HG03175 (cell line): ENCODE data around the gene RSPH9.
"Not testable (repeated sequence)": the region's sequence is repeated elsewhere in the genome, so short reads cannot be mapped to it uniquely, and the experiment has no call there.

Experiments used
- ATAC-seq: cut with Tn5 transposase; IDR thresholded peaks from one replicate; pipeline ENCODE4 v1.9.1; 2021; ENCODE audit warnings: mild to moderate bottlenecking, moderate library complexity; ENCODE audit not compliant: unreplicated experiment

The RSPH9 gene

GRCh38 chr6:43628393-43629103, 16.3 kb upstream of the RSPH9 start:
- peak; percentile 20 for ATAC-seq

GRCh38 chr6:43629104-43629504, 15.7 kb upstream of the RSPH9 start, which contains the start of gene GTPBP2:
GTPBP2 (minus strand) TSS chr6:43629264; CDS start chr6:43629162, 102 bp downstream.
- peak; percentile 86 for ATAC-seq

DNA sequence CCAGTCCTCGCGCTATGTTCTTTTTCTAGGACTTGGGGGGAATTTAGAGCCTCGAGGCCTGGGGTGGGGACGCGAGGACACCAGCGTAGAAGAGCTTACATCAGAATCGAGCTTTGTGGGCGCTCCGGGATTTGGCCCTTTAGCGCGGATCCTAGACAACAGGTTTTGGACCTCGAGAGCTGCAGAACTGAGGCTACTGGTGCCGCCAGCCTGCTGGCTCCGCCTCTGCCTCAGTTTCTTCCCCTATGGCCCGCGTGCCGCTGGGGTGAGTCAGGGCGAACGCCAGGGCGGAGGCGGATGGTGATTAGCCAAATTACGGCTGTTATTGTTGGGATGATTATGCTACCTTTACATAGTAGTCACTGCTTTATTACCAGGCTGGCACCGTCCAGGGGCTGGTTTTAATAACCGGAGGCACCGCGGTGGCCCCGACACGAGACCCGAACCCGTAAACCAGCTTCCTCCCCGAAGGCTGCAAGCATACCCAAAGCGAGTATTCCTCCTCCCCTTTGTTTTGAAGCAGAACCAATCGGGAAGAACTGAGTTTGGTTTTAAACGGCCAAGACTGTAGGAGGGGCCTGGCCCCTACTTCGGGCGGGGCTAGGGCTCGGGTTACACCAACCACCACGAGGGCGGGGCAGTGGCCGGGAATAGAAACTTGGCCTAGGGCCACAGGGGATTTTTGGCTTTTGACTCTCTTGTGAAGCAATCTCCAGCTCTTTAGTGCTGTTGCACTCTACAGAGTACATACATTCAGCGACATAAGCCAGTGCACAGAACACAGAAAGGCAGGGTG, 15.1 kb upstream of the RSPH9 start:
- ATAC-seq = peak; percentile 67

- no peak for ATAC-seq
Measured at GRCh38 chr6:43630980-43631619, 13.7 kb upstream of the RSPH9 start.

GRCh38 chr6:43633002-43633401, 11.8 kb upstream of the RSPH9 start:
- not testable (repeated sequence) for ATAC-seq

DNA sequence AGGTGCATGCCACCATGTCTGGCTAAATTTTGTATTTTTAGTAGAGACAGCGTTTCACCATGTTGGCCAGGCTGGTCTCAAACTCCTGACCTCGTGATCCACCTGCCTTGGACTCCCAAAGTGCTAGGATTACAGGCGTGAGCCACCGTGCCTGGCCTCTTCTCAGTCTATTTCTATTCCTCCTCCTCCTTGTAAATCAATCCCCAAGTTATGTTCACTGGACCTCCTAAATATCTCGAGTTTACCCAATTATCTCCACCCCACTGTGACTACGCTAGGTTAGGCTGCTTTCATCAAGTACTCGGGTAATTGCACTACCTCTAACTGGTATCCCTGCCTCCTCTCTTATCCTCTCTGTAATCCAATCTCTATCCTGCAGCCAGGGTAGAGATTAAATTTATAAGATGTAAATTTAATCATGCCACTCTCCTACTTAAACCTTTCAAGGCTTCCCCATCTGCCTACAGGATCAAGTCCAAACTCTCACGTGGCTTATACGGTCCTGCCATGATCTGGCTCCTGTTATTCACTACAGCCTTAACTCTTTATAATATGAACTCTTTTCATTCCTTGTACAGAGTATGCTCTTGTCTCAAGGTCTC, 10.0 kb upstream of the RSPH9 start:
- no peak for ATAC-seq

- peak; percentile 85 for ATAC-seq
Measured at GRCh38 chr6:43635387-43636307, 9.2 kb upstream of the RSPH9 start, which contains the start of gene MAD2L1BP. MAD2L1BP (plus strand) TSS chr6:43635840; CDS start chr6:43635876, 36 bp downstream.

GRCh38 chr6:43636308-43636659, 8.6 kb upstream of the RSPH9 start:
- peak; percentile 6 for ATAC-seq

DNA sequence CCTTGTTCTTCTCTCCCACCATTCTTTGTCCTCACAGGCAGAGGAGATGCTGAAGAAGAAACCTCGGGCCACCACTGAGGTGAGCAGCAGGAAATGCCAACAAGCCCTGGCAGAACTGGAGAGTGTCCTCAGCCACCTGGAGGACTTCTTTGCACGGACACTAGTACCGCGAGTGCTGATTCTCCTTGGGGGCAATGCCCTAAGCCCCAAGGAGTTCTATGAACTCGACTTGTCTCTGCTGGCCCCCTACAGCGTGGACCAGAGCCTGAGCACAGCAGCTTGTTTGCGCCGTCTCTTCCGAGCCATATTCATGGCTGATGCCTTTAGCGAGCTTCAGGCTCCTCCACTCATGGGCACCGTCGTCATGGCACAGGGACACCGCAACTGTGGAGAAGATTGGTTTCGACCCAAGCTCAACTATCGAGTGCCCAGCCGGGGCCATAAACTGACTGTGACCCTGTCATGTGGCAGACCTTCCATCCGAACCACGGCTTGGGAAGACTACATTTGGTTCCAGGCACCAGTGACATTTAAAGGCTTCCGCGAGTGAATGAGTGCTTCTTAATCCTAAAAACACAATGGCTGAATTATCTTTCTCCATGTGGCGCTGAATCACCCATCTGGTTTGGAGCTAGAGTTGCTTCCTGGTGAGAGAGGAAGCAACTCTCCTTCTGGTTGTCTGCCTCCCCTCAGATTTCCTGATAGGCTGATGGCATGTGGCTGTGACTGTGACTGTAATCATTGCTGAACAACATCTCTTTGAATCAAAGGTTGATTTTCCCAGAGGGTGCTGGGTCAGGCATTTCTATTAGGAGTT, 4.6 kb upstream of the RSPH9 start:
- no peak for ATAC-seq

- ATAC-seq = no peak
Measured at GRCh38 chr6:43645613-43645964, 753 bp downstream of the RSPH9 start.

DNA sequence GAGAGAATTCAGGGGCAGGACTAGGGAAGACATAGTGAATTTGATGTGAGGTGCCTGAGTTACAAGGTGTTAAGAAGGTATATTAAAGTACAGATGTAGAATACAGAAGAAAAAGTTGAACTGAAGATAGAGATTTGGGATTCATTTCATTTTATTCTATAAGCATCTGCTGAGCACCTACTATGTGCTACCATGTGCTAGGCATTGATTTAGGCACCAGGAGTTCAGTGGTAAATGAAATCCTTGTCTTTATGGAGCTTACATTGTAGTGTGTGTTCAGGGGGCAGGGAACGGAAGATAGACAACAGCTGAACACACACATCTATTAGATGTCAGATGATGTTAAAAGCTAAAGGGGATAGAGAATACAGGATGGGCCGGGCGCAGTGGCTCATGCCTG, 2.8 kb downstream of the RSPH9 start:
- no peak for ATAC-seq

GRCh38 chr6:43648248-43648647, 3.4 kb downstream of the RSPH9 start:
- no peak for ATAC-seq

DNA sequence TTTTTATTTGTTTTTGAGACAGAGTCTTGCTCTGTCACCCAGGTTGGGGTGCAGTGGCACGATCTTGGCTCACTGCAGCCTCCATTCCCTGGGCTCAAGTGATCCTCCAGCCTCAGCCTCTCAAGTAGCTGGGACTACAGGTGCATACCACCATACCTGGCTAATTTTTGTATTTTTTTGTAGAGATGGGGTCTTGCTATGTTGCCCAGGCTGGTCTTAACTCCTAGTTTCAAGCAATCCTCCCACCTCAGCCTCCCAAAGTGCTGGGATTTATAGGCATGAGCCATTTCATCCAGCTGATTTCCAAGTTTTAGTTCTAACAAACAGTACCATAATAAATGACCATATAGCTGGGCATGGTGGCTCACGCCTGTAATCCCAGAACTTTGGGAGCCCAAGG, 8.0 kb downstream of the RSPH9 start:
- not testable (repeated sequence) for ATAC-seq

GRCh38 chr6:43657221-43657802, 12.5 kb downstream of the RSPH9 start:
- ATAC-seq = no peak

GRCh38 chr6:43658161-43658560, 13.3 kb downstream of the RSPH9 start:
- no peak for ATAC-seq

DNA sequence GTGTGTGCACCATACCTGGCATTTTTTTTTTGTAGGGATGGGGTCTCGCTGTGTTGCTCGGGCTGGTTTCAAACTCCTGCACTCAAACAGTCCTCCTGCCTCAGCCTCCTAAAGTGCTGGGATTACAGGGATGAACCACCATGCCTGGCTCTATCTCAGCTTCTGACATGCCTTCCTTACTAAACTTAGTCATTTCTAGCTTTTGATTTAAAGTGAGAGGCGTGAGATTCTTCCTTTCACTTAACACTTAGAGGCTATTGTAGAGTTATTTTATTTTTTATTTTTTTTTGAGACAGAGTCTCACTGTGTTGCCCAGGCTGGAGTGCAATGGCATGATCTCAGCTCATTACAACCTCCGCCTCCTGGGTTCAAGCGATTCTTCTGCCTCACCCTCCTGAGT, 18.1 kb downstream of the RSPH9 start:
- not testable (repeated sequence) for ATAC-seq

GRCh38 chr6:43665376-43665775, 20.5 kb downstream of the RSPH9 start:
- no peak for ATAC-seq

GRCh38 chr6:43666196-43666920, 21.5 kb downstream of the RSPH9 start:
- ATAC-seq = no peak
